Measurements from ENCODE around the gene RNF43.
A peak's percentile ranks its signal among the peaks of the same experiment; 100 is the strongest.

The RNF43 gene

GRCh38 chr17:58417300-58418092 is at the start of gene RNF43:
Gene RNF43, minus strand, starts transcription at chr17:58417534. Its CDS starts 1,957 bp downstream, at chr17:58415577.
- peak; percentile 83 for DNase-seq (ENCODE audit: low spot score)

GRCh38 chr17:58455491-58455890 is 38.2 kb upstream of the RNF43 start:
- no peak for DNase-seq (ENCODE audit: low spot score)

DNA sequence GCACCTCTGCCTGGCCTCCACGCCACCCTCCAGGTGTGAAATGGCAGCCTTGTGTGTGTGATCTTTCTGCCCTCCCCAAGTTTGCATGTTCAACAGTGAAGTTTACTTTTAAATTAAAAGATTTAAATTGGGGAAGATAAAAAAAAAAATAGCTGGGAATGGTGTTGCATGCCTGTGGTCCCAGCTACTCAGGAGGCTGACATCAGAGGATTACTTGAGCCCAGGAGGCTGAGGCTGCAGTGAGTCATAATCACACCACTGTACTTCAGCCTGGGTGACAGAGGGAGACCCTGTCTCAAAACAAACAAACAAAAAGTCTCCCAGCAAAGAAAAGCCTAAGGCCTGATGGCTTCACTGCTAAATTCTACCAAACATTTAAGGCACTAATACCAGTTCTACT is 35.4 kb upstream of the RNF43 start:
- no peak for DNase-seq (ENCODE audit: low spot score)

DNA sequence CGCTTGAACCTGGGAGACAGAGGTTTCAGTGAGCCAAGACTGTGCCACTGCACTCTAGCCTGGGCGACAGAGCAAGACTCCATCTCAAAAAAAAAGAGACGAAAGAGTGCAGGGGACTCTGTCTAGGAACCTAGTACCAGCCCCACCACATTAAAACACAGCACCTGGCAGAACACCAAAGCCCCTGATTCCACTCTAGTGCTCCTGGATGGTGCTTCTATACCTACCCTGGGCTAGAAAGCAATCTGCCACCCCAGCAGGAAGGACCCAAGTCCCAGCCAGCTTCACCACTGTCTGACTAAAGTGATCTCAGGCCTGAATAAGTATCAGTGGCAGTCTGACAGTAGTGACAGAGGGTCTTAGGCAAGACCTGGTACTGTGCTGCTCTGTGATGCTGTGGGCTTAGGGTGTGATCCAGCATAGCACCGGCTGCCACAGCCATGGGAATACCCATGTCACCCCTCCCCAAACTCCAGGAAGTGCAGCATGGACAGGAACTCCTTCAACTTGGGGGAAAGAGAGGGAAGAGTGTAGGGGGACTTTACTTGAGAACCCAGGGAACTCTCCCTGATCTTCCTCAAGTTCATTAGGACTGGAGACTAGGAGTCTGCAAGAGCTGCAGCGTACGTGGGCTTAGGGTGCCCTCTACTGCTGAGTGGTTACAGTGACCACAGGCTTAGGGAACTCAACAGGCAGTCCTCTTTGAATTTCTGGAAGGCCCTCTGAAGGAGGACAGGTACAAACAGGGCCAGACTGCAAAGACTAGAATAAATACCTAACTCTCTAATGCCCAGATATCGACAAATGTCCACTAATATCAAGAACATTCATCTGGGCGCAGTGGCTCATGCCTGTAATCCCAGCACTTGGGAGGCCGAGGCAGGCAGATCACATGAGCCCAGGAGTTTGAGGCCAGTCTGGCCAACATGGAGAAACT is 30.0 kb upstream of the RNF43 start:
- DNase-seq (ENCODE audit: low spot score) = peak; percentile 73

GRCh38 chr17:58446086-58446485 is 28.8 kb upstream of the RNF43 start:
- DNase-seq (ENCODE audit: low spot score) = no peak

DNA sequence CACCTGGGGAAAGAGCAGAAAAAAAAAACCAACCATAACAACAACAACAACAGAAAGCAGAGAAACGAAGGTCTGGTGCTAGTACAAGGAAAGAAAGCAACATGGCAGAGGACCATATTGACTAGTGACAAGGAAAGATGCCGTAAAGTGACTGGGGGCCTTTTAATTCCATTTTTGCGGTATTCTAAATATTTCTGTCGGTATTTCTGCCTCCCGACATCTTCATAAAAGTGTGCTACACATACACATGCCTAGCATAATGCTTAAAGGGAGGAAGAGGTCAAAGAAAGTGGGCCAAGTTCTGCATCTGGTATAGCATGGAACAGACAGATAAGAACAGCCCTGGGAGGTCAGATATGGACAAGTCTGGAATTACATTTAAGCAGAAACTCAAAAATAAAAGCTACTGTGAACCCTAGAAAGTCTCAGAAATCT is 19.5 kb upstream of the RNF43 start:
- no peak for DNase-seq (ENCODE audit: low spot score)

- no peak for DNase-seq (ENCODE audit: low spot score)
These were observed 18.9 kb upstream of the RNF43 start for GRCh38 chr17:58436245-58436644.

GRCh38 chr17:58432806-58433573 is 15.7 kb upstream of the RNF43 start:
- DNase-seq (ENCODE audit: low spot score) = no peak

DNA sequence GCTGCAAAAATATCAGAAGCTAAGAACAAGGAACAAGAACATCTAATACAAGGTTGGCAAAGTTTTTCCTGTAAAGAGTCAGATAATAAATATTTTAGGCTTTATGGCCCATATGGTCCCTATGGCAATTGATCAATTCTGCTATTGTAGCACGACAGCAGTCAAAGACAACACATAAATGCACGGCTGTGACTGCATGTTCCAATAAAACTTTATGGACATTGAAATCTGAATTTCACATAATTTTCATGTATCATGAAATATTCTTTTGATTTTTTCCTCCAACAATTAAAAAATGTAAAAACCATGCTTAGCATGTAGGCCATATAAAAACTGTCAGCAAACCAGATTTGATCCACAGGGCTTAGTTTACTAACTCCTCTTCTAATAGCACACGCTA is 10.5 kb upstream of the RNF43 start:
- no peak for DNase-seq (ENCODE audit: low spot score)

DNA sequence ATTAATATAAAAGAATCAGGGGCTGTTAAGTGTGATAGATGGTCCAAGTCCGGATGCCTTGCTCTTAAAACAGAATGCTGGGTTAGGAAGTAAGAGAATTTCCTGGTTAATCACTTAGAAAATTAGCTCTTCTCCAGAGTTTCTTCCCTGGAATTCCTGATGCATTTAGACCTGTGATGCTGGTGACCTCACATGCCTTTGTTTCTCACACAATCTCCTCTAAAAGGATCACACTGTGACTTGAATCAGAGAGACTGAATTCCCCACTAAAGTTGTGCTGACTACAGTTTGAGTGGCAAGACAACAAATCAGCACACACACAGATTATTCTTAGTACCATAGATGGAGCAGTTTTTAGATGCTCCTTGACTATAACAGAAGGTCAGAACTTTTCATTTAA is 4.4 kb upstream of the RNF43 start:
- DNase-seq (ENCODE audit: low spot score) = no peak

- DNase-seq (ENCODE audit: low spot score) = no peak
These were observed 3.5 kb upstream of the RNF43 start for GRCh38 chr17:58420827-58421226.

- no peak for DNase-seq (ENCODE audit: low spot score)
These were observed 416 bp downstream of the RNF43 start for GRCh38 chr17:58416937-58417299.

DNA sequence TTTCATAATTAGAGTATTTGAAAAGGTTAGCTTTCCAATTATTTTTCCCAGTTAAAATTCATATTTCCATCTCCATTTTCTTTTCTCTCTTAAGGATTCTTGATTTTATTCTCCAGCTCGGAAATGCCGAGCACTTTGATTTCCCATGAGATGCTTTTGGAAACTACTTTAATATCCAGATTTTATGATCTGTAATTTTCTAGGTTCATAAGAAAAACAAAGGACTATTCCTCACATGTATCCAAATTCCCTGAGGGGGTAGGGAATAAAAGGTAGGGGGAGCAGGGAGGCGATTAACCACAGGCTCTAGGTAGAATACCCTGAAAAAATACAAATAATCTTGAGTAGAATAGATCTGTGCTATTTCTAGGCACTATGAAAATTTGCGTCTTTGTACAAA is 938 bp downstream of the RNF43 start:
- no peak for DNase-seq (ENCODE audit: low spot score)

DNA sequence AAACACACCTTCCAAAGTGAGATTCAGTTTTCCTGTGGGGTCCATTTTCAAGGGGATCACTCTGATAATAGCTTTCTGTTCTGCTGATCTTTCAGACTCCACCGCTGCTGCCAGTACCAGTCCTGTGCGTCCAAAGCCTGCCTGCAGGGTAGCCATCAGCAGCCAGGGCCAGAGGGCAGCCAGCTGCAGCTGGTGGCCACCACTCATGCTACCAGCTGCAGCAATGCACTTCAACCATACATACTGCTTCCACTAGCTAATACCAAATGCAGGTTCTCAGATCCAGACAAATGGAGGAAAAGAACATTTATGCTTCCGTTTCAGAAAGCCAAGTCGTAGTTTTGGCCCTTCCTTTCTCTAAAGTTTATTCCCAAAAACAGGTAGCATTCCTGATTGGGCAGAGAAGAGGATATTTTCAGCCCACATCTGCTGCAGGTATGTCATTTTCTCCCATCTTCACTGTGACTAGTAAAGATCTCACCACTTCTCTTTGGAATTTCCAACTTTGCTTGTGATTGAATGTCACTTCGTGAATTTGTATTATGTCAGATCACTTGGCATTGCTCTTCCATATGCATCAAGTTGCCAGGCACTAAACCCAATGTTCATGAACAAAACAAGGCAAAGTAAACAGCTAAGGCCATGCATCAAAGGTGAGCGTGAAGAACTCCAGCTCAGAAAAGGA is 1.8 kb downstream of the RNF43 start:
- no peak for DNase-seq (ENCODE audit: low spot score)

- DNase-seq (ENCODE audit: low spot score) = no peak
These were observed 2.7 kb downstream of the RNF43 start for GRCh38 chr17:58414596-58414997.

DNA sequence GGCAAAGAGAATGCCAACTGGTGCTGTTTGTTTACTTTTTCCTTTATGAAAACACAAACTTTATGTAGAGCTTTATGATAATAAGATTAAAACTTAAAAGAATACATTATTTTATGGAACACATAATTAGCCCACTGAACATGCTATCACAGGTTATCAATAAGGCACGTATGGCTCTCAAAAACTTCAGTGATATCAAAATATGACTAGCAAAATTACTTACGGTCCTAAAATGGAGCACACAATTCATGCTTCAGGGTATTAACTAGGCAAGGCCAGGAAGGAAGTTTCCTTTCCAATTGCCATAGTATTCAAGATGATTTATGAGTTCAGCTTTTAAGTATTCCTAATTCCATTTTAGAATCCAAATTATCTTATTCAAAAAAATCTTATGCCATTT is 3.6 kb downstream of the RNF43 start:
- no peak for DNase-seq (ENCODE audit: low spot score)

DNA sequence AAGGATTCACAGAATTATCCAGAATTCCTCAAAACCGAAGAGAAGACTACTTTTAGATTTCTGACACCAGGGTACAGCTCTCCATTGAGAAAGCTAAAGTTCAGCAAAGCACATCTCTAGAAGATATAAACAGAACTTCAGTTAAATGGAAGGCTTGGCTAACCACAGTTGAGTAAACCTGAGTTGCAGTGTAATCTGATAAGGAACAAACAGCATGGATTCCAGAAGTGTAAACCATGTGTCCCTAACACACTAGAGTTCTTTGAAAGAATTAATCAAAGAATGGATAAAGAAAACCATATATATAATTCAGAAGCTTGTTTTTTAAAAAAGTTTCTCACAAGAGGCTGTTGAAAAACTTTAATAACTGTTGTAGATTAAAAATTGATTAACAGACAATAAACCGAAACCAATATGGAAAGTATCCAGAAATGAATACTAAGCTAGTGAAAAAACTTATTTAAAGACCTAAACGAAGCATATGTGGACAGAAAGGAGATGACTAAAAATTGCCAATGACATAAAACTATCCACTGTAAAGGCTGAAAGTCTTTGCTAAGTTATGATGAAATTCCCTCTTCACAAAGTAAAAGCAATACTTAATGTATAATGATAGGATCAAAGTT is 4.3 kb downstream of the RNF43 start:
- DNase-seq (ENCODE audit: low spot score) = no peak

DNA sequence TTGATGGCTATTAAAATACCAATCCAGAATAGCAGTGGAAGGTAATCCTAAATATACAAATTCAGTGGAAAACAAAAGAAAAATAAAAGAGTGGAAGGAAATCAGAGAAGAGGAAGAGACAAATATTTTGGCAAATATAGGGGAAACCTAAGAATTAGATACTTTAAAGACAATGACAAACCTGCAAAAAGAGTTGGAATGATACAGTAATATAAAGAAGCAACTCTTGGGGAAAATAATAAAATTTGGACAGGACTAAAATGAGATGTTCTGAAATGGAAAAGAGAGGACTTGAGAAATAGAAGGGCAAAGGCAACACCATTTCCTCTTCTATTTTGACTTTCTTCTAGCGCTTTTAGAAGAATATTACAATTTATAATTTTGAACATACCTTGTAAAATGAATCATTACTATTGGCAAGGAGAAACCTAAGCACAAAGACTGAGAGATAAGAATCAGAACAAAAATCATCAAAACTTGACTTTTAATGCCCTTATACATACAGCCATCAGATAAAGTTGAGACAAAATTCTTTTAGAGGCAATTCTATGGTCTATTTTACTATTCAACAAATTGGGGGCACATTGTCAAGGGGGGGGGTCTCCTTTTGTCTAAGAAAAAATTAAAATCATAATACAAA is 5.2 kb downstream of the RNF43 start:
- DNase-seq (ENCODE audit: low spot score) = no peak

DNA sequence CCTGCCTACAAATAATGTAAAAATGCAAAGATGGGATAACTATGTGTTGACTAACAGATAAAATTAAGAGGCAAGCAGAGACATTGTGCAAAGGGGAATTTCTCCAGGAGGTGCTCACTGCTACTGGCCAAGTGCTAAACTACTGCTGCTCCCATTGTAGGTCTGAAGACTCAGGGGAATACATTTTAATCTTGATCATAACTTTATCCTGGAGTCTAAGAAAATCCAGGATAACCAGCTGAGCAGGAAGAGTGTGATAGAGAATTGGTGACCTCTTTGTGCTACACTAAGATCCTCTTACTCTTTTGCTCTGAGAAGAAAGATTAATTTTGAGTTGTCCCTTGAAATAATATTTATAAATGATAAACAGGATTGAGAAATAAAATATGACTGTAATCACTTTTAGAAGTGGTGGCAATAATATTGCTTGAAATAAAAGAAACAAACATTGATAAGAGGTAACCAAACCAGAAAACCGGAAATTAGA is 5.9 kb downstream of the RNF43 start:
- DNase-seq (ENCODE audit: low spot score) = no peak

- no peak for DNase-seq (ENCODE audit: low spot score)
These were observed 6.5 kb downstream of the RNF43 start for GRCh38 chr17:58410714-58411407.

All from AG08396 (cell line).